Adrenal gland (tissue), 5 donors: Measurements from ENCODE around the gene RUVBL2.
"Not testable (repeated sequence)": the region's sequence is repeated elsewhere in the genome, so short reads cannot be mapped to it uniquely, and the experiment has no call there.

Experiments
- POLR2A ChIP-seq, 2 donors: fragments of 450-650 bp; IDR thresholded peaks; one replicate each; pipeline ENCODE4 v1.6.1; 2017; ENCODE audit warnings: antibody characterized with exemption in 2 of 2, mild to moderate bottlenecking in 2 of 2, moderate library complexity in 1 of 2
- TF ChIP-seq, protein P1 (sequence below), 6 experiments: fragments of 450-650 bp in 4 of 6; fragments of 200-600 bp in 2 of 6; sonication (generic) in 1 of 6; IDR thresholded peaks; 1 replicate in 5 of 6; 2 replicates in 1 of 6; pipeline versions ENCODE4 v1.5.1 to v1.8.0; 2016 to 2021; ENCODE audit warnings: antibody characterized with exemption in 6 of 6, mild to moderate bottlenecking in 2 of 6, moderate library complexity in 1 of 6
- donor health status: DM: no; HTN: no; CAD: no.

DNA sequence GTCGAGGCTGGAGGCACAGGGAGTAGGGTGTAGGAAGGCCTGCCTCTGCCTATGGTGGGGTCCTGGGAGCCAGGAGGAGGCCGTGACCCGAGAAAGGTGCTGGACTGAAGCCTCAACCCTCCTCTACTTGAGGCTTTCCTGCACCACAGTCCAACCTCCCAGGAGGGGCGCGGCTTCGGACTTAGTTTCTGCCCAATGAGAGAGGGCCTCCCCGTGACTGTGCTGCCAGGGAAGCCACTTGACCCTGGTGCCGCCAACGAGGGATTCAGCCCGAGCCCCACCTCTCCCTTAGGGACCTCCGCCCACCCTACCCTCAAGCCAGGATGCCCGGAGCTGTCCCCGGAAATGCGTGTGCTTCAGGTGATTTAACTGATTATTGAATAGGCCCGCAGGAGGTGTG, 30.5 kb downstream of the RUVBL2 start, which contains the start of gene CGB3:
- TF ChIP-seq, protein P1, sequence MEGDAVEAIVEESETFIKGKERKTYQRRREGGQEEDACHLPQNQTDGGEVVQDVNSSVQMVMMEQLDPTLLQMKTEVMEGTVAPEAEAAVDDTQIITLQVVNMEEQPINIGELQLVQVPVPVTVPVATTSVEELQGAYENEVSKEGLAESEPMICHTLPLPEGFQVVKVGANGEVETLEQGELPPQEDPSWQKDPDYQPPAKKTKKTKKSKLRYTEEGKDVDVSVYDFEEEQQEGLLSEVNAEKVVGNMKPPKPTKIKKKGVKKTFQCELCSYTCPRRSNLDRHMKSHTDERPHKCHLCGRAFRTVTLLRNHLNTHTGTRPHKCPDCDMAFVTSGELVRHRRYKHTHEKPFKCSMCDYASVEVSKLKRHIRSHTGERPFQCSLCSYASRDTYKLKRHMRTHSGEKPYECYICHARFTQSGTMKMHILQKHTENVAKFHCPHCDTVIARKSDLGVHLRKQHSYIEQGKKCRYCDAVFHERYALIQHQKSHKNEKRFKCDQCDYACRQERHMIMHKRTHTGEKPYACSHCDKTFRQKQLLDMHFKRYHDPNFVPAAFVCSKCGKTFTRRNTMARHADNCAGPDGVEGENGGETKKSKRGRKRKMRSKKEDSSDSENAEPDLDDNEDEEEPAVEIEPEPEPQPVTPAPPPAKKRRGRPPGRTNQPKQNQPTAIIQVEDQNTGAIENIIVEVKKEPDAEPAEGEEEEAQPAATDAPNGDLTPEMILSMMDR (IDR thresholded peaks at IDR 0.05) = not testable (repeated sequence)
- not testable (repeated sequence) for TF ChIP-seq POLR2A (IDR thresholded peaks at IDR 0.05)
